WTC11 (cell line): ENCODE results near the gene MSH2.

Experiments
- CTCF ChIP-seq: fragments of 200-600 bp; IDR thresholded peaks from 2 replicates; pipeline ENCODE4 v1.8.0; 2022; ENCODE audit warnings: antibody characterized with exemption
- E2F4 ChIP-seq: sonication (generic); formaldehyde crosslinking; IDR thresholded peaks from 2 replicates; pipeline ENCODE4 v1.8.1; 2022; ENCODE audit warnings: low read depth, mild to moderate bottlenecking, moderate library complexity, missing genetic modification reagents, borderline replicate concordance
- ETV6 ChIP-seq: sonication (generic); formaldehyde crosslinking; IDR thresholded peaks from 2 replicates; pipeline ENCODE4 v1.8.1; 2022; ENCODE audit warnings: mild to moderate bottlenecking, missing genetic modification reagents
- KAT7 ChIP-seq: sonication (generic); formaldehyde crosslinking; IDR thresholded peaks from 2 replicates; pipeline ENCODE4 v1.8.1; 2023; ENCODE audit warnings: missing genetic modification reagents, mild to moderate bottlenecking, borderline replicate concordance
- MLX ChIP-seq: sonication (generic); formaldehyde crosslinking; IDR thresholded peaks from 2 replicates; pipeline ENCODE4 v1.8.1; 2023; ENCODE audit warnings: mild to moderate bottlenecking, missing genetic modification reagents, moderate library complexity
- NFE2L1 ChIP-seq: sonication (generic); formaldehyde crosslinking; IDR thresholded peaks from 2 replicates; pipeline ENCODE4 v1.8.1; 2023; ENCODE audit warnings: missing genetic modification reagents
- NFYB ChIP-seq: sonication (generic); formaldehyde crosslinking; conservative IDR thresholded peaks from 2 replicates; pipeline ENCODE4 v1.8.0; 2022; ENCODE audit warnings: low read depth, missing genetic modification reagents
- USF1 ChIP-seq: sonication (generic); formaldehyde crosslinking; IDR thresholded peaks from 2 replicates; pipeline ENCODE4 v1.8.0; 2022; ENCODE audit warnings: mild to moderate bottlenecking, missing genetic modification reagents
- ZBTB21 ChIP-seq: sonication (generic); formaldehyde crosslinking; IDR thresholded peaks from 2 replicates; pipeline ENCODE4 v1.8.1; 2023; ENCODE audit warnings: mild to moderate bottlenecking, missing genetic modification reagents, borderline replicate concordance
- ZNF263 ChIP-seq: sonication (generic); formaldehyde crosslinking; IDR thresholded peaks from 2 replicates; pipeline ENCODE4 v1.8.1; 2022; ENCODE audit warnings: low read depth, mild to moderate bottlenecking, moderate library complexity, missing genetic modification reagents

GRCh38 chr2:47519604-47520301, 116.8 kb downstream of the MSH2 start:
- no peak for TF ChIP-seq CTCF
- TF ChIP-seq E2F4 (CRISPR knock-in tag) = no peak
- TF ChIP-seq ZNF263 (CRISPR knock-in tag) = no peak
- TF ChIP-seq KAT7 (CRISPR knock-in tag) = no peak
- TF ChIP-seq NFYB (CRISPR knock-in tag) = no peak
- TF ChIP-seq USF1 (CRISPR knock-in tag) = no peak
- no peak for TF ChIP-seq ZBTB21
- no peak for TF ChIP-seq MLX (CRISPR knock-in tag)
- no peak for TF ChIP-seq ETV6 (CRISPR knock-in tag)
- no peak for TF ChIP-seq NFE2L1 (CRISPR knock-in tag)
